Tibial artery (tissue), 4 donors: ENCODE measurements around the gene PDE9A.

Source experiments
- DNase-seq, 2 donors: peaks; one replicate each; pipeline ENCODE4 v3.0.0-alpha.2; 2019
- H3K27ac ChIP-seq, 2 donors: fragments of 200-600 bp; sonication (generic) in 1 of 2; 1 replicate in 1 of 2; 2 replicates in 1 of 2; pipeline ENCODE4 v1.5.1; 2018 to 2019; ENCODE audit warnings: mild to moderate bottlenecking in 1 of 2
- H3K27me3 ChIP-seq, 2 donors: fragments of 200-600 bp; sonication (generic) in 1 of 2; one replicate each; pipeline versions ENCODE4 v1.5.1 to v1.6.0; 2016 to 2019
- H3K36me3 ChIP-seq, 3 donors: fragments of 200-600 bp; sonication (generic) in 2 of 3; one replicate each; pipeline ENCODE4 v1.5.1; 2016 to 2019; ENCODE audit warnings: mild to moderate bottlenecking in 2 of 3
- H3K4me1 ChIP-seq, 4 donors: fragments of 200-600 bp; sonication (generic) in 2 of 4; 1 replicate in 3 of 4; 2 replicates in 1 of 4; pipeline ENCODE4 v1.5.1; 2016 to 2019
- H3K4me3 ChIP-seq, 2 donors: fragments of 200-600 bp; sonication (generic) in 1 of 2; 1 replicate in 1 of 2; 2 replicates in 1 of 2; pipeline ENCODE4 v1.5.1; 2018 to 2019; ENCODE audit warnings: mild to moderate bottlenecking in 2 of 2
- H3K9me3 ChIP-seq, 3 donors: fragments of 200-600 bp; sonication (generic) in 1 of 3; one replicate each; pipeline ENCODE4 v1.5.1; 2016 to 2019
- CTCF ChIP-seq, 2 experiments: fragments of 200-600 bp in 1 of 2; fragments of 450-650 bp in 1 of 2; IDR thresholded peaks; one replicate each; pipeline ENCODE4 v1.5.1; 2017 to 2019; ENCODE audit warnings: antibody characterized with exemption in 2 of 2, mild to moderate bottlenecking in 1 of 2, moderate library complexity in 1 of 2
- intact Hi-C: fragments of 100-400 bp; cut with DNase I; formaldehyde crosslinking; loops from one replicate; pipeline ENCODE4 v1.15.0; 2023; ENCODE audit warnings: low total_unique reads

The PDE9A gene

GRCh38 chr21:42654179-42654912, 925 bp downstream of the PDE9A start:
- H3K27ac ChIP-seq: no peak overlapping the region
- peaks cover 0 to 29% (median 23%) of the 10 kb centered on the region in 4 donors for H3K4me1 ChIP-seq
- H3K4me3 ChIP-seq: peak overlapping the region; percentile 41 to 57
- intact Hi-C loops: no loop called here
- H3K27me3 ChIP-seq: peaks cover 0 to 77% of the 10 kb centered on the region in 2 donors
- no peaks in the 10 kb centered on the region for H3K9me3 ChIP-seq
- DNase-seq: no peak
- TF ChIP-seq CTCF (IDR thresholded peaks at IDR 0.05): no peak
- H3K36me3 ChIP-seq: no peaks in the 10 kb centered on the region

- no peak for TF ChIP-seq CTCF (IDR thresholded peaks at IDR 0.05)
- Histone ChIP-seq H3K4me1 (peaks cover 0 to 29% (median 23%) of the 10 kb centered on the region in 4 donors), H3K9me3 (no peaks in the 10 kb centered on the region), H3K27me3 (peaks cover 0 to 82% of the 10 kb centered on the region in 2 donors), H3K4me3 (peak overlapping the region in 1 of 2 donors; percentile 57), H3K27ac (no peak overlapping the region), H3K36me3 (no peaks in the 10 kb centered on the region)
- DNase-seq: no peak
- intact Hi-C loops: no loop called here
Observed at GRCh38 chr21:42654913-42655795, 1.7 kb downstream of the PDE9A start.

- intact Hi-C loops: no loop called here
- Histone ChIP-seq H3K27ac (no peak overlapping the region), H3K4me1 (peaks cover 0 to 29% (median 23%) of the 10 kb centered on the region in 4 donors), H3K36me3 (no peaks in the 10 kb centered on the region), H3K9me3 (no peaks in the 10 kb centered on the region), H3K27me3 (peaks cover 0 to 83% of the 10 kb centered on the region in 2 donors), H3K4me3 (no peak overlapping the region)
- no peak for DNase-seq
- no peak for TF ChIP-seq CTCF (IDR thresholded peaks at IDR 0.05)
Observed at GRCh38 chr21:42655796-42656770, 2.7 kb downstream of the PDE9A start.

GRCh38 chr21:42656872-42657271, 3.5 kb downstream of the PDE9A start:
- Histone ChIP-seq H3K4me1 (peaks cover 0 to 29% (median 23%) of the 10 kb centered on the region in 4 donors), H3K27ac (no peak overlapping the region), H3K36me3 (no peaks in the 10 kb centered on the region), H3K27me3 (peaks cover 0 to 80% of the 10 kb centered on the region in 2 donors), H3K9me3 (no peaks in the 10 kb centered on the region), H3K4me3 (no peak overlapping the region)
- TF ChIP-seq CTCF (IDR thresholded peaks at IDR 0.05): no peak
- intact Hi-C loops: no loop called here
- DNase-seq: no peak
